ENCODE data around the gene HMMR. TPM values are rescaled to one million over a fixed set of nuclear protein-coding genes. Genes with fewer than 3 reads are reported as not detected.
"Not testable (repeated sequence)": the region's sequence is repeated elsewhere in the genome, so short reads cannot be mapped to it uniquely, and the experiment has no call there.

Gene HMMR, protein sequence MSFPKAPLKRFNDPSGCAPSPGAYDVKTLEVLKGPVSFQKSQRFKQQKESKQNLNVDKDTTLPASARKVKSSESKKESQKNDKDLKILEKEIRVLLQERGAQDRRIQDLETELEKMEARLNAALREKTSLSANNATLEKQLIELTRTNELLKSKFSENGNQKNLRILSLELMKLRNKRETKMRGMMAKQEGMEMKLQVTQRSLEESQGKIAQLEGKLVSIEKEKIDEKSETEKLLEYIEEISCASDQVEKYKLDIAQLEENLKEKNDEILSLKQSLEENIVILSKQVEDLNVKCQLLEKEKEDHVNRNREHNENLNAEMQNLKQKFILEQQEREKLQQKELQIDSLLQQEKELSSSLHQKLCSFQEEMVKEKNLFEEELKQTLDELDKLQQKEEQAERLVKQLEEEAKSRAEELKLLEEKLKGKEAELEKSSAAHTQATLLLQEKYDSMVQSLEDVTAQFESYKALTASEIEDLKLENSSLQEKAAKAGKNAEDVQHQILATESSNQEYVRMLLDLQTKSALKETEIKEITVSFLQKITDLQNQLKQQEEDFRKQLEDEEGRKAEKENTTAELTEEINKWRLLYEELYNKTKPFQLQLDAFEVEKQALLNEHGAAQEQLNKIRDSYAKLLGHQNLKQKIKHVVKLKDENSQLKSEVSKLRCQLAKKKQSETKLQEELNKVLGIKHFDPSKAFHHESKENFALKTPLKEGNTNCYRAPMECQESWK
- 75.7 and 78.2 TPM in 2 replicates for total RNA-seq (2014; rRNA removed; shearing (Covaris generic))
- 59.9 and 76.1 TPM in 2 replicates for polyA plus RNA-seq (2014; cell fraction: nucleus; rRNA removed)

DNA sequence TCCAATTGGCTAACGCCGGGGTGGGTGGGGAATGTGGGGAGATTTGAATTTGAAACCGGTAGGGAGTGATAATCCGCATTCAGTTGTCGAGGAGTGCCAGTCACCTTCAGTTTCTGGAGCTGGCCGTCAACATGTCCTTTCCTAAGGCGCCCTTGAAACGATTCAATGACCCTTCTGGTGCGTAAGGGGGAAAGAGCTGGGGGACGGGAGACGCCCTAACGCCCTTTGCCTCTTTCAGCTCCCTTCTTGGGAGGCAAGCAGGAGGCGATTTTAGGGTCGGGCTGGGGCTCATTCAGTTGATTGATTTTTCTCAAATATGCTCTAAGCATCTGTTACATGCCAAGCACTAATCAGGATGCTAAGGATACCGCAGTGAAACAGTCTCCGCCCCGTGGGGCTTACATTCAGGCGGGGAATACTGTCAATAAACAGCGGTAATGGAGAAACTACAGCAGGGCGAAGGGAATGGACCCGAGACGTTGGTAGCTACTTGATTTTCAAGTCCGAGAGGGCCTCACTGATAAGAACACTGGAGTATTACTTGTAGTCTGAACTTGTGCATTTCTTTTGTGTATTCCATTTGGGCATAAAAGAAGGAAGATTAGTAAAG, at the start of gene HMMR:
Gene HMMR (plus strand): TSS at position 71 of the 610 bp plus-strand sequence. CDS start 61 bp downstream, at position 132.
- no peak for DNase-seq (ENCODE audit: extremely low read depth, low read depth)

DNA sequence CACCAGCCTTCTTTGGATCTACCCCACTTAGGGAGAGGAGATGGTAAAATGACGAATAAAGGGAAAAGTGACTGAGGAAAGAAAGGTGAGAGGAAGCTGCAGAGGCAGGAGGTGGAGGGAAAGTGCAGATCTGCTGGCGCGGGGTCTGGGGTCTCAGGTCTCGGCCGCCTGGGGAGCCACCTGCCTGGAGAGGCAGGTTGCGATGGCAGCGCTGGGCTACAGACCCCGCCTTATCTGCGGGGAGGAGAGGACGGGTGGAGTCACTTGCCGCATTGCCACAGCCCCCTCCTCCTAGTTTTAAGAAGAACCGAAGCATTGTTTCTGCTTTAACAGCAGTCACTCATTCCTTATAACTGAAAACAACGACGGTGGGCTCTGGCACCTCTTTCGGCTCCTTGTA, 44.8 kb upstream of the HMMR start:
- DNase-seq (ENCODE audit: extremely low read depth, low read depth): not testable (repeated sequence)

DNA sequence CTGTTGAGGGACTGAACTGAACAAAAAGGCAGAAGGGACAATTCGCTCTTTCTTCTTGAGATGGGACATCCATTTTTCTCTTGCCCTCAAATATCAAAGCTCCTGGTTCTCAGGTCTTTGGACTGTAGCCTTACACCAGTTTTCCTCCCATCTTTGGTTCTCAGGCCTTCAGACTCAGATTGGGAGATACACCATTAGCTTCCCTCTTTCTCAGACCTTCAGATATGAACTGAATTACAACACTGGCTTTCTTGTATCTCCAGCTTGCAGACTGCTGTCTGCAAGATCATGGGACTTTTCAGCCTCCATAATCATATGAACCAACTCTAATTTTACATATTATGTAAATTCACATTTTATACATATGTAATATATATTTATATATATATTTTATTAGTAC, 35.6 kb upstream of the HMMR start:
- no peak for DNase-seq (ENCODE audit: extremely low read depth, low read depth)

DNA sequence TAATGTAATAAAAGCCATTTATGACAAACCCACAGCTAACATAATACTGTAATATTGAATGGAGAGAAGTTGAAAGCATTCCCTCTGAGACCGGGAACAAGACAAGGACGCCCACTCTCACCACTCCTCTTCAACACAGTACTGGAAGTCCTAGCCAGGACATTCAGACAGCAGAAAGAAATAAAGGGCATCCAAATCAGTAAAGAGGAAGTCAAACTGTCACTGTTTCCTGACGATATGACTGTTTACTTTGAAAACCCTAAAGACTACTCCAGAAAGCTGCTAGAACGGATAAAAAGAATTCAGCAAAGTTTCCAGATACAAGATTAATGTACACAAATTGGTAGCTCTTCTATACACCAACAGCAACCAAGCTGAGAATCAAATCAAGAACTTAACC, 34.3 kb upstream of the HMMR start:
- not testable (repeated sequence) for DNase-seq (ENCODE audit: extremely low read depth, low read depth)

DNA sequence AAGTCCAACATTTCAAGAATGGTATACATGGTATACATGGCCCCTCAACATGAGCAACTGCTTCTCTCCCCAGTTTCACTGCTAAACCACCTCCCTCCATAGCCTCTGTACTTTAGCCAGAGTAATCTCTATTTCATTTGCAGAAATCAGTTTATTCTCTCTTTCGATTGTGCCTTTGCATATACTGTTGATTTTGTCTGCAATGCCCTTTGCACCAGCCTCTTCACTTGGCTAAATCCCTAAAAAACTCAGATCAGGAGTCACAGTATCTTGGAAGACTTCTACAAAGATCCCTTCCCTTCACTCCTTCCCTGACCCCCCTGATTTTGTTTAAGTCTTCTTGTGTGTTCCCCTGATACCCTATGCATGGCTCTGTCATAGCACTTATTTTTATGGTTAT, 27.9 kb upstream of the HMMR start:
- no peak for DNase-seq (ENCODE audit: extremely low read depth, low read depth)

DNA sequence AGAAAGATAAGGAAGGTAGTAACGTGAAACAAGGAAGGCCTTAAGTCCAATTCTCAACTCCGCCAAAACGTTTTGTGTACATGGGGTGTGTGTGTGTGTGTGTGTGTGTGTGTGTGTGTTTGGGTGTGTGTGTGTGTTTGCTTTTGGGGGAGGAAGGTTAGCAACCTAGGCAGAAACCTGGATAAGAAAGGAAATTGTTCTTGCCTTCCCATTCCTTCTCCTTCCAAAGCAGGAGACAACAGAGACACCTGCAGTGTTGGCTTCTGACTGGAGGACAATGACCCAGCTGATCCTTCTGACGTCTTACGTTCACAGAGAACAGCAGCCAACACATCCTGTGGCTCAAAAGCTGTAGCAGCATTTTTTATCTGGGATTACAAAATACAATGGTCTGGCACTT, 27.2 kb upstream of the HMMR start:
- no peak for DNase-seq (ENCODE audit: extremely low read depth, low read depth)

DNA sequence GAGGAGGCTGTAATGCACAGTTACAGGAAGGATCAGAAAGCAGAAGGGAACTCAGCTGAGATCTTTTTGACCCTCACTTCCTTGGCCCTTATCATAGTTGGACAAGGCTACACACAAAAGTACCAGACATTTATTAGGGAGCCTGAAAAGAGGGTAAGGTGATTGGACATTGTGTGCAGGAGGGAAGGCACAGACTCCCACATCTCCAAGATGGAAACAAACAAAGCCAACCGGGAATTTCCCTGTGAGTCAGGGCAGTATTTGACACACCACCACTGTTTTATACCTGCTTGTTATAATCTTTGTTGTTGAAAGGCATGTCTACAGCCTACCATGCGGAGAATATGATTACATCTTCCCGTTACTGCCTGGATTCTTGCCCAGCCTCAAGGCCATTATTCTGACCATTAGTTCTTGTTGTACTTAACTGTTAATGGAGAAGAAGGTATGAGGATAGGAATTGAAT, 26.0 kb upstream of the HMMR start:
- DNase-seq (ENCODE audit: extremely low read depth, low read depth): no peak

DNA sequence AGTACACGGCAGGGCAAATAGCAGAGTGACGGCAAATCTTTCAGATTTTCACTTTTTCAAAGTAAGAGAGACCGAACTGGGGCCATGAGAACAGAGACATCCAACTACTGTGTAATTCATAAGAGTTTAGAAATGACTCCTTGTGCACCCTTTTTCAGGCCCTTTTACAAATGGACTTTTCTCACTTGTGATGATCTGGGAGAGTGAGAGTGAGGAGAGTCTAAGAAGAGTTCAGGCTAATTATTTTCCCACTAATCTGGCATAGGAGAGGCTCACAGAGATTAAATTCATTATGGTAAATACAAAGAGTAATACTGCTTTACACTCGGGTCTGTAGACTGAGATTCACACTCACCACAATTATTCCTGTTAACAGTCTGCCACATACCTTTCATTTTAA, 23.9 kb upstream of the HMMR start:
- no peak for DNase-seq (ENCODE audit: extremely low read depth, low read depth)

DNA sequence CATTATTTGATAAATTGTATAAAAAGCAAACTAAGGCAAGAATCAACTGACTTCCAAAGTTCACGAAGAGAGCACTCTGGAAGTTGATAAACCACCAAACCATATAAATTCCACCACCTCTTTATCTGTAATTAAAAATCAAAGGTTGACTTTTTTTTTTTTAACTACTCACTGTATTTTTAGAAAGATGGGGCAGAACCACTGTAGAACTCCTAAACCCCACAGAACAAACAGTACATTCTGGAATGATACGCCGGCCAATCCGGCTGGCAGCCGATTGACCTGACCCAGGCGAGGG, 23.5 kb upstream of the HMMR start:
- DNase-seq (ENCODE audit: extremely low read depth, low read depth): no peak

DNA sequence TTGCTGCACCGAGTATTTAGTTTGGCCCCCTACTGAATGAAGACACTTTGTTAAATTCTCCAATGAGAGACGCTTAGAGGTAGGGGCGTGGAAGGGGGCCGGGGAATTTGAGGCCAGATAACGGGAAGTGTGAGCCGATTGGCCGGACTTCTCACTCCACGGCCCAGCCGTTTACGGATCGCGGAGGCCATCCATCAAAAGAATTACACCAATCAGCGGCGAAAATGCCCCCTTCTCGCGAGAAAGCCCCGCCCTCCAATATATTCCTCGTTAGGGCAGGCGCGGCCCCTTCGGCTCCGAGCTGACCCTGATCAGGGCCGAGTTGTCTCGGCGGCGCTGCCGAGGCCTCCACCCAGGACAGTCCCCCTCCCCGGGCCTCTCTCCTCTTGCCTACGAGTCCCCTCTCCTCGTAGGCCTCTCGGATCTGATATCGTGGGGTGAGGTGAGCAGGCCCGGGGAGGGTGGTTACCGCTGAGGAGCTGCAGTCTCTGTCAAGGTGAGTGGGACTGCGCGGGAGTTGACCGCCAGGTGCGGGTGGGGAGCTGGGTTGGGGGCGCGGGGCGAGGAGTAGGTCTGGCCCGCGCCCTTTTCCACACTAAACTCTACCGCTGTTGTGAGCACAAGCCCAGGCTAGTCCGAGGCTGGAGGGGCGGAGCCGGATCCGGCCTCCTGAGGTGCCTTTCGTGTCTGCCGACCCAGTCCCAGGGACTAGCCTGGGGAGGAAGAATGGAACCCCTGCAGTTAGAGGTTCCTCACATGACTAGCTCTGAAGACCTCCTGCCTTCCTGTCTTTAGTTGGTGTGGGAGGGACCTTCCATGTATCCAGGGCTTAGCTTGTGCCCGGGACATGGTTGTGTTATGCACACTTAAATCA, 22.9 kb upstream of the HMMR start, which contains the start of gene CCNG1:
Gene CCNG1 (plus strand): TSS at position 287 of the 874 bp plus-strand sequence. CDS start 1,662 bp downstream, outside the sequence.
- DNase-seq (ENCODE audit: extremely low read depth, low read depth): peak; percentile 98

DNA sequence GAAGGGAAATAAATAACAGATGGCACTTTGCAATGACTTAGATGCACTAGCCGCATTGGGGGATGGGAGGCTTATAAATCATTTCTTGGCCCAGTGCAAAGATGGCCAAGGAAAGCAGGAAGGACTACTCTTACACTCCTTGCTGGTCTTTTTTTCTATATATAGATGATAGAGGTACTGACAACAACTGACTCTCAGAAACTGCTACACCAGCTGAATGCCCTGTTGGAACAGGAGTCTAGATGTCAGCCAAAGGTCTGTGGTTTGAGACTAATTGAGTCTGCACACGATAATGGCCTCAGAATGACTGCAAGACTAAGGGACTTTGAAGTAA, 21.4 kb upstream of the HMMR start:
- DNase-seq (ENCODE audit: extremely low read depth, low read depth): no peak

DNA sequence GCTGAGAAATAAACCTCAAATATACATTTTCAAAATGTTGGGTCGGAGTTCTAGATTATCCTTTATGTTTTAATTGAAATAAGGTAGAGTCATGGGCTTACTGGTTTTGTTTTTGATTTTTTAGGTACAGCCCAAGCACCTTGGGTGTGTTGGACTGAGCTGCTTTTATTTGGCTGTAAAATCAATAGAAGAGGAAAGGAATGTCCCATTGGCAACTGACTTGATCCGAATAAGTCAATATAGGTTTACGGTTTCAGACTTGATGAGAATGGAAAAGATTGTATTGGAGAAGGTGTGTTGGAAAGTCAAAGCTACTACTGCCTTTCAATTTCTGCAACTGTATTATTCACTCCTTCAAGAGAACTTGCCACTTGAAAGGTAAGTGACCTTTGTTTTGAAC, 19.5 kb upstream of the HMMR start:
- no peak for DNase-seq (ENCODE audit: extremely low read depth, low read depth)

DNA sequence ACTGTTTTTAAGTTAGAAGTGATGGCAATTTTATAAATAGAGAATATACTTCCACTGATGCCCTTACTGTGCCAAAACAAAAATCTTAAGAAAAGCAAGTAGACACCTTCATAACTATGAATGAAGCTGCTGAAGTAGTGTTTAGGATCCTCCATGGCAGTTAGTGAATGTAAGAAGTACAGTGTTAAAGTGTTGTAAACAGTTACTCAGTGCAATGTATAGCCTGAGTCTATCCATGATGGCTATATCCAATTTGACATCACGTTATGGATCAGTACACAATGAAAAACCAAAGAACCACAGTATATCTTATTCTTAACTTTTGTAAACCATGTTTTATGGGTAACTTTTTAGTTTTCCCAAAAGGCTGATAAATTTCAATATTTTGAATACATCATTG, 15.9 kb upstream of the HMMR start:
- no peak for DNase-seq (ENCODE audit: extremely low read depth, low read depth)

DNA sequence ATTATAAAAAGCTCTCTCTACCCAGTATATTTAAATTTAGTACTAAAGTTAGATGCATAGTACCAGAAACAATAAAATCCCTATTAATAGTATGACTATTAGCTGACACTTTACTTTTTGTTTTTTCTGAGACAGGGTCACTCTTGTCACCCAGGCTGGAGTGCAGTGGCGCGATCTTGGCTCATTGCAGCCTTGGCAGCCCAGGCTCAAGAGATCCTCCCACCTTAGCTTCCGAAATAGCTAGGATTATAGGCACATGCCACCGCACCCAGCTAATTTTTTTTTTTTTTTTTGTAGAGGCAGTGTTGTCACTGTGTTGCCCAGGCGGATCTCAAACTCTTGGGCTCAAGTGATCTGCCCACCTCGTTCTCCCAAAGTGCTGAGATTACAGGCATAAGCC, 15.1 kb upstream of the HMMR start:
- no peak for DNase-seq (ENCODE audit: extremely low read depth, low read depth)

DNA sequence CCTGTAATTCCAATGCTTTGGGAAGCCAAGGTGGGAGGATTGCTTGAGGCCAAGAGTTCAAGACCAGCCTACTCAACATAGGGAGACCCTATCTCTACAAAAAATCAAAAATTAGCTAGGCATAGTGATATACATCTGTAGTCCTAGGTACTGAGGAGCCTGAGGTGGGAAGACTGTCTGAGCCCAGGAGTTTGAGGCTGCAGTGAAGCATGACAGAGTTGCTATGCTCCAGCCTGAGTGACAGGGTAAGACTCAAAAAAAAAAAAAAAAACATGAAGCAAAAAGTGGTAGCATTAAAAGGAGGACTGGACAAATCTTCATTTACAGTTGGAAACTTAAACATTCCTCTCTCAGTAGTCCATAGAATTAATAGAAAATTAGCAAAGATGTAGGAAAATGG, 13.2 kb upstream of the HMMR start:
- DNase-seq (ENCODE audit: extremely low read depth, low read depth): no peak

DNA sequence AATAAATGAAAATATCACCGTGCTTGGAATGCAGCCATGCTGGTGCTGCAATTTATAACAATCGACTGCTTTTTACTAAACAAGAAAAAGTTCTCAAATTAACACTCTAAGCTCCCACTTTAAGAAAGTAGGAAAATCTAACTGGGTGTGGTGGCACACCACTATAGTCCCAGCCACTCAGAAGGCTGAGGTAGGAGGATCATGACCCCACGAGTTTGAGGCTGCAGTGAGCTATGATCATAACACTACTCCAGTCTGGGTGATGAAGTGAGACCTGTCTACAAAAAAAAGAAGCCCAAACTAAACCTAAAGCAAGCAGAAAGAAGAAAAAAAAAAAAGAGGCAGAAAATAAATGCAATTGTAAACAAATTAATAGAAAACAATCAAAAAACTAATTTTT, 12.6 kb upstream of the HMMR start:
- no peak for DNase-seq (ENCODE audit: extremely low read depth, low read depth)

DNA sequence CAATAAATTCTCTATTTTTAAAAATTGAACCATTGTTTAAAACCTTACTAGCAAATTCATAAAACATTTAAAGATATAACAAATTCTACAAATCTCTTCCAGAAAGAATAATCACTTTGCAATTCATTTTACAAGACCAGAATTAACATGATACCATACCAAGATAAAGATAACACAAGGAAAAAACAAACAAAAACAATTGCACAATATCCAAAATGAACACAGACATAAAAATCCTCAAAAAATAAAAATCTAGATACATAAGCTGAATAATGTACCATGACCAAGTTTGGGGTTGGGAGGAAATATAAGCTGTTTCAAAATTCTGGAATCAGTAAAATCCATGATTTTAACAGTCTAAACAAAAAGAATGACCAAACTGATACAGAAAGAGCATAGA, 11.9 kb upstream of the HMMR start:
- DNase-seq (ENCODE audit: extremely low read depth, low read depth): no peak

DNA sequence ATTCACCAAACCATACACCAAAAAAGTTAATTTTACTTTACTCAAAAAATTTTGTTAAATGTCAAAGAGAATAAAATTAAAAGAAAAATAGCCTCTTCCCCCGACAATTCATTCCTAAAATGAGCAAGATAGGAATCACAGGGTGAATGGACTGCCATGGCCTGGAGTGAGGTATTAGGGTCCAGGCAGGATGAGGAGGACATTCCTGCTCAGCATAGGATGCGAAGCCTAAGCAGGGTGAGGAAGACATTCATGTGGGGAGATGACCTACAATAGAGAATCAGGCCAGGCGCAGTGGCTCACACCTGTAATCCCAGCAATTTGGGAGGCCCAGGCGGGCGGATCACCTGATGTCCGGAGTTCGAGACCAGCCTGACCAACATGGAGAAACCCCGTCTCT, 8.9 kb upstream of the HMMR start:
- DNase-seq (ENCODE audit: extremely low read depth, low read depth): no peak

DNA sequence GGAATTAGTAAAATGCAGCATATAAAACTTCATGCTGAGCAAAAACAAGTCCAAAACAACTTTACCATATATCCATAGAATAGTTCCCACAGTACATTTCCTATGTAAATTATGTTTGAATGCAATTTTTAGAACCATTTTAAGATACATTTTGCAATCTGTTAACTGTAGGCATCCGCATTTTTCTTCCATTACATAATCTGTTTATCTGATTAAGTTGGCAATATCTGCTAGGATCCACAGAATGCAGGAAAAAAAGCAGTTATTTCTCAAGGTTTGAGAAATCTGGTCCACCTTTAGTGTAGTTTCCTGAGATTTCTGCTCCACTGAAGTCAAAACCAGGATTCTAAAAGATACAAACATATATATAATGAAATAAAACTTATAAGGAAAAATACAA, 6.7 kb upstream of the HMMR start:
- no peak for DNase-seq (ENCODE audit: extremely low read depth, low read depth)

DNA sequence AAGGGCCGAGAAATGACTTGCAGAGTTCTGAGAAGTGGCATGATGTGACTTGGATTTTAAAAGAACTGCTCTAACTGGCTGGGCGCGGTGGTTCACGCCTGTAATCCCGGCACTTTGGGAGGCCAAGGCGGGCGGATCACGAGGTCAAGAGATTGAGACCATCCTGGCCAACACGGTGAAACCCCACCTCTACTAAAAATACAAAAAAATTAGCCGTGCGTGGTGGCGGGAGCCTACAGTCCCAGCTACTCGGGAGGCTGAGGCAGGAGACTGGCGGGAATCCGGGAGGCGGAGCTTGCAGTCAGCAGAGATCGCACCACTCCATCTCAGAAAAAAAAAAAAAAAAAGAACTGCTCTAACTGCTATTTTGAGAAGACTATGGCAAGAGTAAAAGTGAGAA, 5.0 kb upstream of the HMMR start:
- not testable (repeated sequence) for DNase-seq (ENCODE audit: extremely low read depth, low read depth)

Measured in NCI-H460 (cell line).